Chondrocyte (in vitro differentiated cells): ENCODE data around the gene PAPOLB. TPM values are rescaled to one million over a fixed set of nuclear protein-coding genes. Genes with fewer than 3 reads are reported as not detected.
A peak's percentile ranks its signal among the peaks of the same experiment; 100 is the strongest.

Source experiments
- DNase-seq: peaks from one replicate; pipeline ENCODE4 v3.0.0; 2021; ENCODE audit warnings: mixed read lengths, low spot score
- H3K27ac Mint-ChIP-seq: one replicate; pipeline ENCODE4 v1.8.0; 2021; ENCODE audit warnings: mild to moderate bottlenecking, moderate library complexity, mixed read lengths; ENCODE audit not compliant: unreplicated experiment
- H3K27me3 Mint-ChIP-seq: 2 replicates; pipeline ENCODE4 v1.8.0; 2021; ENCODE audit warnings: low read depth, mixed read lengths
- H3K36me3 Mint-ChIP-seq: 2 replicates; pipeline ENCODE4 v1.8.0; 2021; ENCODE audit warnings: low read depth, mixed read lengths
- H3K4me1 Mint-ChIP-seq: 2 replicates; pipeline ENCODE4 v1.8.0; 2021; ENCODE audit warnings: low read depth, mild to moderate bottlenecking, mixed read lengths
- H3K4me3 Mint-ChIP-seq: one replicate; pipeline ENCODE4 v1.8.0; 2021; ENCODE audit warnings: mild to moderate bottlenecking, moderate library complexity, mixed read lengths; ENCODE audit not compliant: unreplicated experiment
- H3K9me3 Mint-ChIP-seq: 2 replicates; pipeline ENCODE4 v1.8.0; 2021; ENCODE audit warnings: low read depth, mixed read lengths
- long read RNA-seq: library from polyadenylated mRNA; stranded (forward); transcript quantifications from one replicate; pipeline ENCODE4 v2.0.0, GENCODE V29; 2021
- total RNA-seq: library from RNA; stranded (reverse); gene quantifications from 3 replicates; pipeline ENCODE4 v1.2.1, GENCODE V29; 2021
- TF ChIP-seq, protein P1 (sequence below): fragments of 200-600 bp; sonication (generic); IDR thresholded peaks from 2 replicates; pipeline ENCODE4 v1.5.0; 2021; ENCODE audit warnings: antibody characterized with exemption, mild to moderate bottlenecking, moderate library complexity

PAPOLB gene
- total RNA-seq, result 0.05 TPM in 1 of 3 replicates, not detected in the others
- long read RNA-seq, result 0 reads

- no peak within 1 kb of the TSS for H3K27ac Mint-ChIP-seq
- TF ChIP-seq, protein P1, sequence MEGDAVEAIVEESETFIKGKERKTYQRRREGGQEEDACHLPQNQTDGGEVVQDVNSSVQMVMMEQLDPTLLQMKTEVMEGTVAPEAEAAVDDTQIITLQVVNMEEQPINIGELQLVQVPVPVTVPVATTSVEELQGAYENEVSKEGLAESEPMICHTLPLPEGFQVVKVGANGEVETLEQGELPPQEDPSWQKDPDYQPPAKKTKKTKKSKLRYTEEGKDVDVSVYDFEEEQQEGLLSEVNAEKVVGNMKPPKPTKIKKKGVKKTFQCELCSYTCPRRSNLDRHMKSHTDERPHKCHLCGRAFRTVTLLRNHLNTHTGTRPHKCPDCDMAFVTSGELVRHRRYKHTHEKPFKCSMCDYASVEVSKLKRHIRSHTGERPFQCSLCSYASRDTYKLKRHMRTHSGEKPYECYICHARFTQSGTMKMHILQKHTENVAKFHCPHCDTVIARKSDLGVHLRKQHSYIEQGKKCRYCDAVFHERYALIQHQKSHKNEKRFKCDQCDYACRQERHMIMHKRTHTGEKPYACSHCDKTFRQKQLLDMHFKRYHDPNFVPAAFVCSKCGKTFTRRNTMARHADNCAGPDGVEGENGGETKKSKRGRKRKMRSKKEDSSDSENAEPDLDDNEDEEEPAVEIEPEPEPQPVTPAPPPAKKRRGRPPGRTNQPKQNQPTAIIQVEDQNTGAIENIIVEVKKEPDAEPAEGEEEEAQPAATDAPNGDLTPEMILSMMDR, result no peak
- H3K4me1 Mint-ChIP-seq, result no peaks in the 10 kb centered on the region
- peak; percentile 86 for DNase-seq
- peaks cover 9% of the 10 kb centered on the region for H3K36me3 Mint-ChIP-seq
- H3K27me3 Mint-ChIP-seq, result peaks cover 23% of the 10 kb centered on the region
- H3K9me3 Mint-ChIP-seq, result peaks cover 13% of the 10 kb centered on the region
- no peak within 1 kb of the TSS for H3K4me3 Mint-ChIP-seq
These were observed at the start of gene PAPOLB for GRCh38 chr7:4861673-4862072. PAPOLB (minus strand) TSS chr7:4862030; CDS start chr7:4861810, 220 bp downstream.

GRCh38 chr7:4911111-4911828 is 49.4 kb upstream of the PAPOLB start:
- no peak overlapping the region for H3K27ac Mint-ChIP-seq
- H3K27me3 Mint-ChIP-seq, result no peaks in the 10 kb centered on the region
- no peaks in the 10 kb centered on the region for H3K4me1 Mint-ChIP-seq
- H3K36me3 Mint-ChIP-seq, result no peaks in the 10 kb centered on the region
- TF ChIP-seq, protein P1, result no peak
- no peak for DNase-seq
- H3K9me3 Mint-ChIP-seq, result no peaks in the 10 kb centered on the region
- no peak overlapping the region for H3K4me3 Mint-ChIP-seq

DNA sequence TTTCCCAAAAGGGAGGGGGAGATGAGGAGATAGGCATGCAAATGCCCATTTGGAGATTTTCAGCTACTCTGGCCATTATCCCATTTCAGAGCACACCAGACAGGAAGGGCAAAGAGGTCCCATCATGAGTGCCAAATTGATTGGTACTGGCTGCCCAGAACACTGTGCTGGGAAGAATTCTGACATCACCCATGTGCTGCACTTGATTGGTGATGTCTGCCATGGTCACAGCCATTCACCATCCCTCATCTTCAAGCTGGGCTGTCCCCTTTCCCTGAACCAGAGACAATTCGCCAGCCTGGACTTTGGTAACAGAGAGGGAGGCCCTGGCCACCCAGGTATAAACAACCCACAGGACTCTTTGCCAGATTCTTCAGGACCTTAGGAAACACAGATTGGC is 44.9 kb upstream of the PAPOLB start:
- H3K27me3 Mint-ChIP-seq, result peaks cover 24% of the 10 kb centered on the region
- TF ChIP-seq, protein P1, result no peak
- H3K4me1 Mint-ChIP-seq, result no peaks in the 10 kb centered on the region
- H3K9me3 Mint-ChIP-seq, result no peaks in the 10 kb centered on the region
- H3K4me3 Mint-ChIP-seq, result no peak overlapping the region
- no peaks in the 10 kb centered on the region for H3K36me3 Mint-ChIP-seq
- DNase-seq, result no peak
- H3K27ac Mint-ChIP-seq, result no peak overlapping the region

GRCh38 chr7:4905171-4905570 is 43.3 kb upstream of the PAPOLB start:
- DNase-seq, result no peak
- H3K9me3 Mint-ChIP-seq, result no peaks in the 10 kb centered on the region
- H3K36me3 Mint-ChIP-seq, result no peaks in the 10 kb centered on the region
- H3K27me3 Mint-ChIP-seq, result peaks cover 24% of the 10 kb centered on the region
- H3K4me1 Mint-ChIP-seq, result no peaks in the 10 kb centered on the region
- H3K4me3 Mint-ChIP-seq, result no peak overlapping the region
- TF ChIP-seq, protein P1, result no peak
- H3K27ac Mint-ChIP-seq, result no peak overlapping the region

- Mint-ChIP-seq H3K27me3 (peaks cover 24% of the 10 kb centered on the region), H3K36me3 (no peaks in the 10 kb centered on the region), H3K9me3 (no peaks in the 10 kb centered on the region), H3K4me3 (no peak overlapping the region), H3K4me1 (no peaks in the 10 kb centered on the region), H3K27ac (no peak overlapping the region)
- TF ChIP-seq, protein P1, result no peak
- DNase-seq, result no peak
These were observed 42.5 kb upstream of the PAPOLB start for GRCh38 chr7:4904346-4904745.
